Adrenal gland (tissue), 12 donors: ENCODE measurements around the gene CCDC63. TPM values are rescaled to one million over a fixed set of nuclear protein-coding genes. Genes with fewer than 3 reads are reported as not detected.

ENCODE experiments used
- DNase-seq, 7 donors: peaks; one replicate each; pipeline ENCODE4 v3.0.0-alpha.2; 2019 to 2020
- H3K27ac ChIP-seq, 5 donors: fragments of 200-600 bp; sonication (generic) in 4 of 5; 1 replicate in 3 of 5; 2 replicates in 2 of 5; pipeline versions ENCODE4 v1.5.1 to v1.8.0; 2016 to 2020; ENCODE audit warnings: mild to moderate bottlenecking in 1 of 5
- H3K27me3 ChIP-seq: fragments of 200-600 bp; 2 replicates; pipeline ENCODE4 v1.8.0; 2021
- H3K36me3 ChIP-seq, 2 donors: fragments of 200-600 bp; replicated peaks in 1 of 2; 1 replicate in 1 of 2; 2 replicates in 1 of 2; pipeline versions ENCODE4 v1.5.1 to v1.8.0; 2018 to 2022
- H3K4me1 ChIP-seq, 2 donors: fragments of 200-600 bp; replicated peaks in 1 of 2; 1 replicate in 1 of 2; 2 replicates in 1 of 2; pipeline versions ENCODE4 v1.5.1 to v1.8.0; 2018 to 2021
- H3K4me3 ChIP-seq, 4 donors: fragments of 200-600 bp; sonication (generic) in 3 of 4; one replicate each; pipeline ENCODE4 v1.5.1; 2016 to 2018
- H3K9me3 ChIP-seq, 3 donors: fragments of 200-600 bp; sonication (generic) in 1 of 3; replicated peaks in 1 of 3; 1 replicate in 2 of 3; 2 replicates in 1 of 3; pipeline versions ENCODE4 v1.5.1 to v1.8.0; 2016 to 2021
- POLR2A ChIP-seq, 2 donors: fragments of 450-650 bp; IDR thresholded peaks; one replicate each; pipeline ENCODE4 v1.6.1; 2017; ENCODE audit warnings: antibody characterized with exemption in 2 of 2, mild to moderate bottlenecking in 2 of 2, moderate library complexity in 1 of 2
- WGBS, 4 donors: extraction: QIAGEN DNeasy Blood & Tissue Kit in 2 of 4; methylation state at CpG; one replicate each; pipeline versions ENCODE4 v1.1.5 to v1.1.7; 2013 to 2017; 5-methylcytosine and 5-hydroxymethylcytosine counted together
- intact Hi-C, 2 donors: fragments of 100-400 bp; cut with DNase I; formaldehyde crosslinking; loops; one replicate each; pipeline versions ENCODE4 v1.14.1 to v1.15.0; 2022 to 2023
- polyA plus RNA-seq, 3 donors: library from polyadenylated mRNA; stranded (reverse); fragments of 200-250 nt in 2 of 3; fragments of 350-450 nt in 1 of 3; fragmentation: Illumina TruSeq in 1 of 3; extraction: RNeasy Lipid Tissue Mini Kit (QIAGEN cat#74804) in 1 of 3; gene quantifications; one replicate each; pipeline ENCODE4 v1.2.3, GENCODE V29; 2013 to 2014
- total RNA-seq, 9 donors: library from RNA; depleted of rRNA in 4 of 9; stranded (reverse); fragments of >200 nt in 4 of 9; fragments of 120-200 nt in 1 of 9; fragmentation: NEBNext Ultra II Directional in 1 of 9; extraction: Animal tissue kit (Norgen Biotek cat#: 25700) in 1 of 9; gene quantifications; one replicate each; pipeline versions ENCODE4 v1.1.0 to v1.2.4, GENCODE V29; 2013 to 2023
- TF ChIP-seq, protein P1 (sequence below), 6 experiments: fragments of 450-650 bp in 4 of 6; fragments of 200-600 bp in 2 of 6; sonication (generic) in 1 of 6; IDR thresholded peaks; 1 replicate in 5 of 6; 2 replicates in 1 of 6; pipeline versions ENCODE4 v1.5.1 to v1.8.0; 2016 to 2021; ENCODE audit warnings: antibody characterized with exemption in 6 of 6, mild to moderate bottlenecking in 2 of 6, moderate library complexity in 1 of 6
- donor health status: healthy with polysubstance abuse.
- donor health status: Bipolar disorder and iron deficiency.
- donor health status: DM: yes; HTN: yes; CAD: no.
- donor health status: DM: no; HTN: no; CAD: no.
- donor health status: DM: no; HTN: no; CAD: no.
- donor health status: DM: yes; HTN: yes; CAD: no.

CCDC63 gene
- total and polyA plus RNA-seq, 12 donors: not detected

DNA sequence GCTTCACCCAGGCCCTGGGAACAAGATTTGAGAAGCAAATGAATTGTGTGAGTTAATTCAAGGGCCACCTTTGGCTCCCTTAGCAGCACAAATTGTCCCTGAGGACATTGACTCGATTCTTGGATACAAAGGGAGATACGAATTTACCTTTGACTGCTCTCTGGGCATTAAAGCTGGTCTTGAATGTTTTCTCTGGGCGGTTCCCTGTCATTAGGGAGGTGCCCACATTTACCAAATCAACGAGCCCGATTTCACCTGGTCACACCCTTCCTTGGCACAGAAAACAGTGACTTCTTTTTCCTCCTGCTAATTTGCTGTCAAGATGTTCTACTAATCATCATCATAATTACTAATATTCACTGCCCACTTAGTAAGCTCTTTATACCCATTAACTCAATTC is 27.1 kb upstream of the CCDC63 start:
- H3K27me3 ChIP-seq: no peaks in the 10 kb centered on the region
- DNase-seq: no peak
- intact Hi-C loops: loop anchor here in 1 of 2 donors (10.0 kb wide), 1 partner anchor 205 kb away; the partner anchor contains the start of gene TCTN1
- no peaks in the 10 kb centered on the region for H3K36me3 ChIP-seq
- no peaks in the 10 kb centered on the region for H3K4me1 ChIP-seq
- TF ChIP-seq, protein P1, sequence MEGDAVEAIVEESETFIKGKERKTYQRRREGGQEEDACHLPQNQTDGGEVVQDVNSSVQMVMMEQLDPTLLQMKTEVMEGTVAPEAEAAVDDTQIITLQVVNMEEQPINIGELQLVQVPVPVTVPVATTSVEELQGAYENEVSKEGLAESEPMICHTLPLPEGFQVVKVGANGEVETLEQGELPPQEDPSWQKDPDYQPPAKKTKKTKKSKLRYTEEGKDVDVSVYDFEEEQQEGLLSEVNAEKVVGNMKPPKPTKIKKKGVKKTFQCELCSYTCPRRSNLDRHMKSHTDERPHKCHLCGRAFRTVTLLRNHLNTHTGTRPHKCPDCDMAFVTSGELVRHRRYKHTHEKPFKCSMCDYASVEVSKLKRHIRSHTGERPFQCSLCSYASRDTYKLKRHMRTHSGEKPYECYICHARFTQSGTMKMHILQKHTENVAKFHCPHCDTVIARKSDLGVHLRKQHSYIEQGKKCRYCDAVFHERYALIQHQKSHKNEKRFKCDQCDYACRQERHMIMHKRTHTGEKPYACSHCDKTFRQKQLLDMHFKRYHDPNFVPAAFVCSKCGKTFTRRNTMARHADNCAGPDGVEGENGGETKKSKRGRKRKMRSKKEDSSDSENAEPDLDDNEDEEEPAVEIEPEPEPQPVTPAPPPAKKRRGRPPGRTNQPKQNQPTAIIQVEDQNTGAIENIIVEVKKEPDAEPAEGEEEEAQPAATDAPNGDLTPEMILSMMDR (IDR thresholded peaks at IDR 0.05): no peak
- TF ChIP-seq POLR2A (IDR thresholded peaks at IDR 0.05): no peak
- 91 to 95% (median 92%) methylated on average over 5 of the region's 5 CpGs for WGBS, 4 donors
- H3K9me3 ChIP-seq: no peaks in the 10 kb centered on the region
- H3K4me3 ChIP-seq: no peak overlapping the region
- no peak overlapping the region for H3K27ac ChIP-seq

DNA sequence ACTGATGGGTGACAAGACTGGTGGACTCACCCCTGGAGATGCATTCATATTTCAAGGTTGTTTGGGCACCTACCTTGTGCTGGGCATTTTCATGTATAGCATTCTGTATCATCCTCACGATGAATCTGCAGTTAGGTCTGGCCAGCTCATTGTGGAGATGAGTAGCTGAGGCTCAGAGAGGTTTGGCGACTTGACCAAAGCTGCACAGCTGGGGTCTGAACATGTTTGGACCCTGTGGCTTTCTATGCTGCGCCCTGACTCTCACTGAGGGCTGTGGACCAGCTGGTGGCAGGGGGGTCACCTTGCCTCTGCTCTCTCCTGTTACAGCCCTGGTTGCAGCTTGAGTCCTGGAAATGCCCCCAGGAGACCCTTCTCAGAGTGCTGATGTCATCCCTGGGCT is 24.9 kb upstream of the CCDC63 start:
- H3K4me1 ChIP-seq: no peaks in the 10 kb centered on the region
- intact Hi-C loops: loop anchor here in 1 of 2 donors (10.0 kb wide), 1 partner anchor 207 kb away; the partner anchor contains the start of gene TCTN1
- no peak overlapping the region for H3K27ac ChIP-seq
- TF ChIP-seq, protein P1 (IDR thresholded peaks at IDR 0.05): no peak
- TF ChIP-seq POLR2A (IDR thresholded peaks at IDR 0.05): no peak
- H3K27me3 ChIP-seq: no peaks in the 10 kb centered on the region
- no peak for DNase-seq
- no peak overlapping the region for H3K4me3 ChIP-seq
- no peaks in the 10 kb centered on the region for H3K9me3 ChIP-seq
- WGBS, 4 donors: 90 to 100% (median 98%) methylated on average over 2 to 3 of the region's 3 CpGs
- H3K36me3 ChIP-seq: no peaks in the 10 kb centered on the region

DNA sequence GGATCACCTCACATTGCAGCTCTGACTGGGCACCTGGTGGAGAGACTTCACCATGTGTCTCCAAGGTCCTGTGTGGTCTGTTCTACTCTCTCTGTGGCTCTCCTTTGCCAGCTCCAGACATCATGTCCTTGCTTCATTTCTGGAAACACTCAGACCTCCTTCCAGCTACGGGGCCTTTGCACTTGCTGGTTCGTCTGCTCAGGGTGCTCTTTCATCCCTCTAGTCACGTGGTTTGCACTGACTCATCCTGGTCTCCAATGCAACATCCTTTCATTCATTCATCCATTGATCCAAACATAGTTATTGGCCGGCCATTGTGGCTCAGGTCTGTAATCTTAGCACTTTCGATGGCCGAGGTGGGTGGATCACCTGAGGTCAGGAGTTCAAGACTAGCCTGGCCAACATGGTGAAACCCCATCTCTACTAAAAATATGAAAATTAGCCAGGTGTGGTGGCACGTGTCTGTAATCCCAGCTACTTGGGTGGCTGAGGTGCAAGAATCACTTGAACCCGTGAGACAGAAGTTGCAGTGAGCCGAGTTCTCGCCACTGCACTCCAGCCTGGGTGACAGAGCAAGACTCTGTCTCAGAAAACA is 23.9 kb upstream of the CCDC63 start:
- no peak for TF ChIP-seq POLR2A (IDR thresholded peaks at IDR 0.05)
- TF ChIP-seq, protein P1 (IDR thresholded peaks at IDR 0.05): no peak
- no peaks in the 10 kb centered on the region for H3K4me1 ChIP-seq
- H3K27ac ChIP-seq: no peak overlapping the region
- intact Hi-C loops: loop anchor here in 1 of 2 donors (10.0 kb wide), 1 partner anchor 208 kb away; the partner anchor contains the start of gene TCTN1
- no peaks in the 10 kb centered on the region for H3K9me3 ChIP-seq
- no peaks in the 10 kb centered on the region for H3K27me3 ChIP-seq
- WGBS, 4 donors: 82 to 90% (median 88%) methylated on average over 7 to 10 of the region's 10 CpGs
- H3K4me3 ChIP-seq: no peak overlapping the region
- no peak for DNase-seq
- no peaks in the 10 kb centered on the region for H3K36me3 ChIP-seq

DNA sequence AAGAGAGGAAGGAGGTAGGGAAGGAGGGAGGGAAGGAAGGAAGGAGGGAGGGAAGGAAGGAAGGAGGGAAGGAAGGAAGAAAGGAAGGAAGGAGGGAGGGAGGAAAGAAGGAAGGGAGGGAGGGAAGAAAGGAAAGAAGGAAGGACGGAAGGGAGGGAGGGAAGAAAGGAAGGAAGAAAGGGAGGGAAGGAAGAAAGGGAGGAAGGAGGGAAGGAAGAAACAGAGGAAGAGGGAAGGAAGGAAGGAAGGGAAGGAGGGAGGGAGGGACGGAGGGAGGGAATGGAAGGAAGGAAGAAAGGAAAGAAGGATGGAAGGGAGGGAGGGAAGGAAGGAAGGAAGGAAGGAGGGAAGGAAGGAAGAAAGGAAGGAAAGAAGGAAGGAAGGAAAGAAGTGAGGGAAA is 22.4 kb upstream of the CCDC63 start:
- H3K36me3 ChIP-seq: no peaks in the 10 kb centered on the region
- H3K4me1 ChIP-seq: no peaks in the 10 kb centered on the region
- TF ChIP-seq, protein P1 (IDR thresholded peaks at IDR 0.05): no peak
- no peak for TF ChIP-seq POLR2A (IDR thresholded peaks at IDR 0.05)
- intact Hi-C loops: loop anchor here in 1 of 2 donors (10.0 kb wide), 1 partner anchor 210 kb away; the partner anchor contains the start of gene TCTN1
- 81 to 92% (median 83%) methylated on average over 2 of the region's 2 CpGs for WGBS, 4 donors
- H3K27ac ChIP-seq: no peak overlapping the region
- H3K9me3 ChIP-seq: no peaks in the 10 kb centered on the region
- no peaks in the 10 kb centered on the region for H3K27me3 ChIP-seq
- DNase-seq: no peak
- H3K4me3 ChIP-seq: no peak overlapping the region
